Upper lobe of left lung (tissue), 6 donors: ENCODE results near the gene MED29. TPM values are rescaled to one million over a fixed set of nuclear protein-coding genes. Genes with fewer than 3 reads are reported as not detected.

Source experiments
- ATAC-seq, 2 donors: fragments of 200-7000 bp; cut with Tn5 transposase; one replicate each; pipeline ENCODE4 v1.9.1; 2022; ENCODE audit warnings: mild to moderate bottlenecking in 2 of 2, moderate library complexity in 2 of 2; ENCODE audit not compliant: low FRiP score in 2 of 2
- DNase-seq, 2 donors: peaks; one replicate each; pipeline ENCODE4 v3.0.0-alpha.2; 2019 to 2020
- H3K27ac ChIP-seq, 4 donors: fragments of 200-600 bp; sonication (generic); one replicate each; pipeline ENCODE4 v1.5.1; 2016 to 2019
- H3K27me3 ChIP-seq, 4 donors: fragments of 200-600 bp; sonication (generic); one replicate each; pipeline ENCODE4 v1.5.1; 2017 to 2019
- H3K36me3 ChIP-seq, 4 donors: fragments of 200-600 bp; sonication (generic); one replicate each; pipeline ENCODE4 v1.5.1; 2016 to 2019
- H3K4me1 ChIP-seq, 4 donors: fragments of 200-600 bp; sonication (generic); one replicate each; pipeline ENCODE4 v1.5.1; 2018 to 2019
- H3K4me3 ChIP-seq, 4 donors: fragments of 200-600 bp; sonication (generic); one replicate each; pipeline ENCODE4 v1.5.1; 2017 to 2019; ENCODE audit warnings: mild to moderate bottlenecking in 2 of 4, moderate library complexity in 1 of 4
- H3K9me3 ChIP-seq, 4 donors: fragments of 200-600 bp; sonication (generic); one replicate each; pipeline ENCODE4 v1.5.1; 2018 to 2019
- EP300 ChIP-seq, 4 donors: sonication (generic); formaldehyde crosslinking; IDR thresholded peaks; one replicate each; pipeline ENCODE4 v1.5.1; 2017; ENCODE audit warnings: antibody characterized with exemption in 4 of 4, control low read depth in 2 of 4
- POLR2A ChIP-seq, 4 donors: fragments of 450-650 bp; IDR thresholded peaks; one replicate each; pipeline ENCODE4 v1.5.1; 2016 to 2017; ENCODE audit warnings: antibody characterized with exemption in 4 of 4, mild to moderate bottlenecking in 2 of 4
- POLR2AphosphoS5 ChIP-seq, 2 donors: sonication (generic); formaldehyde crosslinking; IDR thresholded peaks; one replicate each; pipeline ENCODE4 v1.5.1; 2017; ENCODE audit warnings: antibody characterized with exemption in 2 of 2
- WGBS, 2 donors: methylation state at CpG; one replicate each; pipeline ENCODE4 v1.1.5; 2017 to 2018; 5-methylcytosine and 5-hydroxymethylcytosine counted together
- total RNA-seq, 6 donors: library from RNA; depleted of rRNA in 4 of 6; stranded (reverse); fragments of >200 nt in 4 of 6; gene quantifications; one replicate each; pipeline versions ENCODE4 v1.1.0 to v1.2.1, GENCODE V29; 2016 to 2021
- TF ChIP-seq, protein P1 (sequence below), 6 experiments: fragments of 450-650 bp in 4 of 6; fragments of 200-600 bp in 2 of 6; sonication (generic) in 2 of 6; IDR thresholded peaks; one replicate each; pipeline ENCODE4 v1.5.1; 2016 to 2019; ENCODE audit warnings: antibody characterized with exemption in 6 of 6
- donor health status: DM: no; HTN: no; CAD: no; lungs with moderate emphysema.
- donor health status: DM: no; HTN: yes; CAD: no; lungs with severe emphysema.

The MED29 gene, protein sequence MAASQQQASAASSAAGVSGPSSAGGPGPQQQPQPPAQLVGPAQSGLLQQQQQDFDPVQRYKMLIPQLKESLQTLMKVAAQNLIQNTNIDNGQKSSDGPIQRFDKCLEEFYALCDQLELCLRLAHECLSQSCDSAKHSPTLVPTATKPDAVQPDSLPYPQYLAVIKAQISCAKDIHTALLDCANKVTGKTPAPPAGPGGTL
- 10 to 100 TPM; 18.9 to 51.1 (median 33.7) TPM for total RNA-seq

DNA sequence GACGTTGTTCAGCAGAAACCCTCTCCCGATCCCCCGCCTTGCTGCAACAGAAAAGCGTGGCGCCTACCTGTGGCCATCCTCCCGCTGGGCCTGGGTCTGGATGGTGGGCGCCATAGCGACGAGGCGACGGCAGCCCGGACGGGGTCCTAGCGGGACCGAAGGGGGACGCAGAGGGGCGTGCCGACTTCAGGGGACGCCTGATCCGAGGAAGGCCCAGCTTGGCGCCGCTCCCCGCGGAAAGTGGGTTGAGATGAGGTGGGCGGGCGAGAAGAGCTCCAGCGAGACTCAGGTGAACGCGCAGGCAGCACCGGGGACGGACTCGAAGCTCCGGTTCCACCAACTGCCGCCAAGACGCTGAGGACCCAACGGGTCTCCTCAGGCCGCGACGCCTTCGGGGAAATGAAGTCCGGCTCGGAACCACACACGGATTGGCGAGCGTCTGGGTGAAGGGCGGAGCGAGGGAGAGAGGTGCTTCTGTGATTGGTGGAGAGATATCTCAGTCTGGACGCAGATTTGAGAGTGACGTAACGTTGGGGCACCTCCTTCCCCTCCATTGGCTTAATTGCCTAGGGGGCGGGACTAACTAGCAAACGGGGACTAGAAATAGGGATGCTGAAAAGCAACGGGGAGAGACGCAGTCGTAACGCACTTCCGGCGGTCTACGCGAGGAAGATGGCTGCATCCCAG lies at the start of gene MED29, which contains the start of gene PAF1:
TSS of gene MED29 (plus strand) at position 628 of the 687 bp plus-strand sequence. CDS start at position 673, 45 bp downstream.
TSS of gene PAF1 (minus strand) at position 356 of the 687 bp plus-strand sequence. CDS start at position 114, 242 bp downstream.
- Histone ChIP-seq H3K36me3 (peaks cover 10 to 62% (median 54%) of the 10 kb centered on the region in 4 donors), H3K27me3 (no peaks in the 10 kb centered on the region), H3K4me1 (peaks cover 19 to 27% (median 20%) of the 10 kb centered on the region in 4 donors), H3K9me3 (no peaks in the 10 kb centered on the region), H3K27ac (peak within 1 kb of the TSS; percentile 93 to 100 (median 98)), H3K4me3 (peak within 1 kb of the TSS; percentile 71 to 99 (median 82))
- ATAC-seq (peak; percentile 97), DNase-seq (peak; percentile 93 to 96)
- TF ChIP-seq POLR2A (IDR thresholded peaks at IDR 0.05), result peak in 3 of 4 donors; percentile 66 to 92 (median 90)
- TF ChIP-seq, protein P1, sequence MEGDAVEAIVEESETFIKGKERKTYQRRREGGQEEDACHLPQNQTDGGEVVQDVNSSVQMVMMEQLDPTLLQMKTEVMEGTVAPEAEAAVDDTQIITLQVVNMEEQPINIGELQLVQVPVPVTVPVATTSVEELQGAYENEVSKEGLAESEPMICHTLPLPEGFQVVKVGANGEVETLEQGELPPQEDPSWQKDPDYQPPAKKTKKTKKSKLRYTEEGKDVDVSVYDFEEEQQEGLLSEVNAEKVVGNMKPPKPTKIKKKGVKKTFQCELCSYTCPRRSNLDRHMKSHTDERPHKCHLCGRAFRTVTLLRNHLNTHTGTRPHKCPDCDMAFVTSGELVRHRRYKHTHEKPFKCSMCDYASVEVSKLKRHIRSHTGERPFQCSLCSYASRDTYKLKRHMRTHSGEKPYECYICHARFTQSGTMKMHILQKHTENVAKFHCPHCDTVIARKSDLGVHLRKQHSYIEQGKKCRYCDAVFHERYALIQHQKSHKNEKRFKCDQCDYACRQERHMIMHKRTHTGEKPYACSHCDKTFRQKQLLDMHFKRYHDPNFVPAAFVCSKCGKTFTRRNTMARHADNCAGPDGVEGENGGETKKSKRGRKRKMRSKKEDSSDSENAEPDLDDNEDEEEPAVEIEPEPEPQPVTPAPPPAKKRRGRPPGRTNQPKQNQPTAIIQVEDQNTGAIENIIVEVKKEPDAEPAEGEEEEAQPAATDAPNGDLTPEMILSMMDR (IDR thresholded peaks at IDR 0.05), result peak in 4 of 6 experiments; percentile 29 to 47 (median 36)
- peak in 1 of 4 donors; percentile 62 for TF ChIP-seq EP300 (IDR thresholded peaks at IDR 0.05)
- peak; percentile 96 to 99 for TF ChIP-seq POLR2AphosphoS5 (IDR thresholded peaks at IDR 0.05)
- WGBS, 2 donors, result 0% methylated on average over 23 to 55 of the region's 60 CpGs

DNA sequence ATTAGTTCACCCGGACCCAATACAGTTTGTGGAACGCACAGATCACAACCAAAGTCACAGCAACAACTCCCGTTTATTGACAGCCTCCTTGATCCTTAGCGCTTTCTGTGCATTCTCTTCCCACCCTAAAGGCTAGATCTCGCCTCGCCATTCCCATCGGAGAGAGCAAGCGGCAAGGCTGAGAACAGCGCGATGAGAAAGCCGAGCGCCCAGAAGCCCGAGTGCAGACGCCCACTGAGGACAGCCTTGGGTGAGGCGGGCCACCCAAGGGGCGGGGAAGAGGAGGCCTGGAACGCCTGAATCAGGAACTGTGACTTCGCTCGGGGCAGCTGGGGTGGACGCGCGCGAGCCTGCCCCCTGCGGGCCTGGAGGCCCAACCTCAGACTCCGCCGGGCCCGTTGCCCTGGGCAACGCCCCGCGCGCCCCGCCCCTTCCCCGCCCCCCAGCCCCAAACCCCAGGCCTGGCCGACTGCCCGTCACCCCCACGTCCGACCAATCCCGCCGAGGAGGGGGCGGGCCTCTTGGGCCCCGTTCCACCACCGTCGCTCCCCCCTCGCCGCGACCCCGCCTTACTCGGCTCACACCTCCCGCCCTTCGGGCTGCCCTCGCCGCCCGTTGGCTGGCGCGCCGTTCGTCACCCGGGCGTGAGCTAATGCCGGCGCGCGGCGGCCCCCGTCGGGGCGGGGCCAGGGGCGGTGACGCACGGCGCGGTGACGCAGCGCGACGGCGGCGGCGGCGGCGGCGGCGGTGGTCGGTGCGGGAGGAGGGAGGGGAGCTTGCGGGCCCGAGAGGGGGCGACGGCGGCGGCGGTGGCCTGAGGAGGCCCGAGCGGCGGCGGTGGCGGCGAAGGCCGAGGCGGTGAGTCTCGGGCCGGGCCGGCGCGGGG lies 49.2 kb upstream of the MED29 start, which contains the start of gene SAMD4B:
TSS of gene SAMD4B (plus strand) at position 703 of the 886 bp plus-strand sequence. CDS start 14,473 bp downstream, outside the sequence.
- WGBS, 2 donors, result 0% methylated on average over 13 to 17 of the region's 105 CpGs
- H3K9me3 ChIP-seq, result no peaks in the 10 kb centered on the region
- peak within 1 kb of the TSS; percentile 85 to 94 (median 88) for H3K27ac ChIP-seq
- ATAC-seq (peak; percentile 97 to 98), DNase-seq (peak; percentile 99 to 100)
- TF ChIP-seq EP300 (IDR thresholded peaks at IDR 0.05) (peak in 1 of 4 donors; percentile 54), POLR2AphosphoS5 (IDR thresholded peaks at IDR 0.05) (peak; percentile 98), POLR2A (IDR thresholded peaks at IDR 0.05) (peak; percentile 86 to 96 (median 92))
- TF ChIP-seq, protein P1 (IDR thresholded peaks at IDR 0.05), result peak; percentile 85 to 97 (median 94)
- peaks cover 26 to 54% (median 34%) of the 10 kb centered on the region in 4 donors for H3K4me1 ChIP-seq
- no peaks in the 10 kb centered on the region for H3K27me3 ChIP-seq
- peak within 1 kb of the TSS; percentile 71 to 96 (median 83) for H3K4me3 ChIP-seq
- peaks cover 0 to 2% (median 0%) of the 10 kb centered on the region in 4 donors for H3K36me3 ChIP-seq

DNA sequence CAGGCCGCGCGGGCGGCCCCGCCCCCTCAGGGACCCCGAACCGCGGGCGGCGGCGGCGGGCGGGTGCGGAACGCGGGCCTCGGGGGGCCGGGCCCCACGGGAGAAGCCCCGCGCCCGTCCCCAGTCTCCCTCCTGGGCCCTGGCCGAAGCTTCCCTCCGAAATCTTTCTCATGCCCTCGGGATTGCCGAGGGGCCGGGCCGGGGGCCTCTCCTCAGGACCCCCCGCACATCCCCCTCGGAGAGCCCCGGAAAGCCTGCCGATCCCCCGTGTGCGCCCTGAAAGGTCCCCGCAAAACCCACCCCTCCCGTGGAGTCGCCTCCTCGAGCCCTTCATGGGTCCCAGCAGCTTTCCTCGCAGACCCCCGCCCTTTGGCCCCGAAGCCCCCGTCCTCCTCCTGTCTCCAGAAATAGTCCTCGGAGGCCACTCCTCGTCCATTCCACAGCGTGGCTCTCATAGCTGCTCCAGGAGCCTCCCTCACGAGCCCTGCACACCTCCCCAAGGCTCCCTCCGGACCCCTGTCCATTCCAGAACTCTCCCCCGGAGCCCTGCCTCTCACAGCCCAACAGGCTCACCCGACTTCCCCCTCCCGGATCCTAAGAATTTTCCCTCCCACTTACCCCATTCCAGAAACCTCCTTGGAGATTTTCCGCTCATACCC lies 48.4 kb upstream of the MED29 start:
- Histone ChIP-seq H3K27me3 (no peaks in the 10 kb centered on the region), H3K9me3 (no peaks in the 10 kb centered on the region), H3K4me3 (peak overlapping the region; percentile 71 to 96 (median 83)), H3K36me3 (peaks cover 0 to 2% (median 0%) of the 10 kb centered on the region in 4 donors), H3K4me1 (peaks cover 28 to 50% (median 35%) of the 10 kb centered on the region in 4 donors), H3K27ac (peak overlapping the region; percentile 84 to 91 (median 88))
- ATAC-seq, result no peak
- no peak for TF ChIP-seq POLR2AphosphoS5 (IDR thresholded peaks at IDR 0.05)
- TF ChIP-seq, protein P1 (IDR thresholded peaks at IDR 0.05), result no peak
- no peak for TF ChIP-seq POLR2A (IDR thresholded peaks at IDR 0.05)
- no peak for TF ChIP-seq EP300 (IDR thresholded peaks at IDR 0.05)
- WGBS, 2 donors, result 4 to 5% methylated on average over 9 to 19 of the region's 51 CpGs
- no peak for DNase-seq

DNA sequence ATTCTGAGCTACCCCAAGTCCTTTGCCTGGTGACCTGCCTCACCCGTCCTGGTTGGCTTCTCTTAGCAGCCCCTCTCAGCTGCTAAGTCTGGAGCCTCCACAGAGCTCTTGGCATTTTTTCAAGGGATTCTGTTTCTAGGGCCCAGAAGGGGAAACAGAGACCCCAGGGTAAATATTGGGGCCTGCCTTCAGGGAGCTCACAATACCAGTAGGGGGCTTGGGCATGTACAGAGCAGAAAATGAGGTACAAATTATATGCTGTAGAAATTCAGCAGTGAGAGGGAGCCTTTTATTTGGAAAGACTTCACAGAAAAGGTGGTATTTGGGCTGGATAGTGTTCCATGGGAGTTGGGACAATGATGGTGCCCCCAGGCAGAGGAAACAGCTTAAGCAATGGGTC lies 45.2 kb upstream of the MED29 start:
- ATAC-seq, result no peak
- H3K27me3 ChIP-seq, result no peaks in the 10 kb centered on the region
- no peak overlapping the region for H3K27ac ChIP-seq
- TF ChIP-seq, protein P1 (IDR thresholded peaks at IDR 0.05), result no peak
- no peak for TF ChIP-seq EP300 (IDR thresholded peaks at IDR 0.05)
- TF ChIP-seq POLR2AphosphoS5 (IDR thresholded peaks at IDR 0.05), result no peak
- no peak for TF ChIP-seq POLR2A (IDR thresholded peaks at IDR 0.05)
- no peak for DNase-seq
- H3K9me3 ChIP-seq, result no peaks in the 10 kb centered on the region
- H3K36me3 ChIP-seq, result peaks cover 0 to 26% (median 6%) of the 10 kb centered on the region in 4 donors
- H3K4me3 ChIP-seq, result no peak overlapping the region
- WGBS, 2 donors, result 74 to 87% methylated on average over 1 of the region's 1 CpG
- H3K4me1 ChIP-seq, result peaks cover 24 to 39% (median 30%) of the 10 kb centered on the region in 4 donors
